GM21381 (cell line): ENCODE results near the gene HAL.
A peak's percentile ranks its signal among the peaks of the same experiment; 100 is the strongest.

ENCODE experiments used
- ATAC-seq: cut with Tn5 transposase; IDR thresholded peaks from one replicate; pipeline ENCODE4 v1.9.1; 2021; ENCODE audit warnings: mild to moderate bottlenecking, moderate library complexity; ENCODE audit not compliant: unreplicated experiment

Gene HAL

GRCh38 chr12:95996034-95996658 lies at the start of gene HAL:
TSS of gene HAL (minus strand) at chr12:95996344. CDS start at chr12:95995910, 434 bp downstream.
- ATAC-seq: no peak

- no peak for ATAC-seq
Measured at GRCh38 chr12:96045566-96045965, 49.4 kb upstream of the HAL start.

GRCh38 chr12:96044943-96045290 lies 48.8 kb upstream of the HAL start:
- no peak for ATAC-seq

- no peak for ATAC-seq
Measured at GRCh38 chr12:96044017-96044942, 48.1 kb upstream of the HAL start.

- no peak for ATAC-seq
Measured at GRCh38 chr12:96041181-96041580, 45.0 kb upstream of the HAL start.

GRCh38 chr12:96040305-96041133 lies 44.4 kb upstream of the HAL start:
- no peak for ATAC-seq

- ATAC-seq: no peak
Measured at GRCh38 chr12:96039516-96039915, 43.4 kb upstream of the HAL start.

- ATAC-seq: no peak
Measured at GRCh38 chr12:96036765-96037455, 40.8 kb upstream of the HAL start.

- ATAC-seq: peak; percentile 86
Measured at GRCh38 chr12:96035283-96036236, 39.4 kb upstream of the HAL start, which contains the start of gene LTA4H. TSS of gene LTA4H (minus strand) at chr12:96035587. CDS start at chr12:96035519, 68 bp downstream.

GRCh38 chr12:96034621-96035282 lies 38.6 kb upstream of the HAL start:
- ATAC-seq: peak; percentile 6

- ATAC-seq: no peak
Measured at GRCh38 chr12:96033549-96034389, 37.6 kb upstream of the HAL start.

GRCh38 chr12:96029826-96030225 lies 33.7 kb upstream of the HAL start:
- no peak for ATAC-seq

- no peak for ATAC-seq
Measured at GRCh38 chr12:96028538-96028937, 32.4 kb upstream of the HAL start.

- no peak for ATAC-seq
Measured at GRCh38 chr12:96026331-96026730, 30.2 kb upstream of the HAL start.

GRCh38 chr12:96025518-96025917 lies 29.4 kb upstream of the HAL start:
- ATAC-seq: no peak

GRCh38 chr12:96020314-96021003 lies 24.3 kb upstream of the HAL start:
- ATAC-seq: peak; percentile 94

- ATAC-seq: no peak
Measured at GRCh38 chr12:96015672-96016071, 19.5 kb upstream of the HAL start.
